ENCODE data around the gene SPAM1. TPM values are rescaled to one million over a fixed set of nuclear protein-coding genes. Genes with fewer than 3 reads are reported as not detected.
"Not testable (repeated sequence)": the region's sequence is repeated elsewhere in the genome, so short reads cannot be mapped to it uniquely, and the experiment has no call there.

SPAM1 gene
- total RNA-seq, 3 donors from 2014 or later = not detected

GRCh38 chr7:123998921-123999320 lies 73.9 kb downstream of the SPAM1 start:
- H3K4me1 ChIP-seq = no peaks in the 10 kb centered on the region
- intact Hi-C loops (cut with DNase I; ENCODE audit: low total_unique reads) = no loop called here
- TF ChIP-seq POLR2AphosphoS5 (IDR thresholded peaks at IDR 0.05) (no peak), CTCF (IDR thresholded peaks at IDR 0.05) (no peak), POLR2A (IDR thresholded peaks at IDR 0.05) (no peak)
- H3K4me3 ChIP-seq = no peak overlapping the region
- no peak overlapping the region for H3K27ac ChIP-seq
- H3K9me3 ChIP-seq = peaks cover 2 to 15% of the 10 kb centered on the region in 2 donors
- H3K36me3 ChIP-seq = no peaks in the 10 kb centered on the region
- no peak for DNase-seq (ENCODE audit: low spot score in 2 of 2)
- H3K27me3 ChIP-seq = no peaks in the 10 kb centered on the region

GRCh38 chr7:123999703-124000102 lies 74.7 kb downstream of the SPAM1 start:
- H3K27me3 ChIP-seq = no peaks in the 10 kb centered on the region
- TF ChIP-seq CTCF (IDR thresholded peaks at IDR 0.05) = no peak
- no peak for TF ChIP-seq POLR2AphosphoS5 (IDR thresholded peaks at IDR 0.05)
- no peak for TF ChIP-seq POLR2A (IDR thresholded peaks at IDR 0.05)
- no peak for DNase-seq (ENCODE audit: low spot score in 2 of 2)
- no peak overlapping the region for H3K4me3 ChIP-seq
- H3K4me1 ChIP-seq = no peaks in the 10 kb centered on the region
- H3K36me3 ChIP-seq = no peaks in the 10 kb centered on the region
- intact Hi-C loops (cut with DNase I; ENCODE audit: low total_unique reads) = no loop called here
- no peak overlapping the region for H3K27ac ChIP-seq
- peaks cover 6 to 15% of the 10 kb centered on the region in 2 donors for H3K9me3 ChIP-seq

DNA sequence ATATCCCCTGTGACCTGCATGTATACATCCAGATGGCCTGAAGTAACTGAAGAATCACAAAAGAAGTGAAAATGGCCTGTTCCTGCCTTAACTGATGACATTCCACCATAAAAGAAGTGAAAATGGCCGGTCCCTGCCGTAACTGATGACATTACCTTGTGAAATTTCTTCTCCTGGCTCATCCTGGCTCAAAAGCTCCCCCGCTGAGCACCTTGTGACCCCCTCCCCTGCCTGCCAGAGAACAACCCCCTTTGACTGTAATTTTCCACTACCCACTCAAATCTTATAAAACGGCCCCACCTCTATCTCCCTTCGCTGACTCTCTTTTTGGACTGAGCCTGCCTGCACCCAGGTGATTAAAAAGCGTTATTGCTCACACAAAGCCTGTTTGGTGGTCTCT lies 83.3 kb downstream of the SPAM1 start:
- intact Hi-C loops (cut with DNase I; ENCODE audit: low total_unique reads); H3K4me3 ChIP-seq; H3K27ac ChIP-seq; H3K27me3 ChIP-seq; H3K4me1 ChIP-seq; H3K9me3 ChIP-seq; H3K36me3 ChIP-seq; DNase-seq (ENCODE audit: low spot score in 2 of 2): not testable (repeated sequence)

DNA sequence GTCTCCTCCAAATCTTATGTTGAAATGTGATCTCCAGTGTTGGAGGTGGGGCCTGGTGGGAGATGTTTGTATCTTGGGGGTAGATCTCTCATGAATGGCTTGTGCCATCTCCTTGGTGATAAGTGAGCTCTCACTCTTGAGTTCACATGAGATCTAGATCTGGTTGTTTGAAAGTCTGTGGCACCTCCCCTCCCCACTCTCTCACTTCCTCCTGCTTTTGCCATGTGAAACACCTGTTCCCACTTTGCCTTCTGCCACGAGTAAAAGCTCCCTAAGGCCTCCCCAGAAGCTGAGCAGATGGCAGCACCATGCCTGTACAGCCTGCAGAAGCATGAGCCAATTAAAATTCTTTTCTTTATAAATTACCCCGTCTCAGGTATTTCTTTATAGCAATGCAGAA lies 84.3 kb downstream of the SPAM1 start:
- Histone ChIP-seq H3K36me3 (no peaks in the 10 kb centered on the region), H3K9me3 (peaks cover 0 to under 1% of the 10 kb centered on the region in 2 donors), H3K4me1 (no peaks in the 10 kb centered on the region), H3K27ac (no peak overlapping the region), H3K4me3 (no peak overlapping the region), H3K27me3 (no peaks in the 10 kb centered on the region)
- intact Hi-C loops (cut with DNase I; ENCODE audit: low total_unique reads) = no loop called here
- DNase-seq (ENCODE audit: low spot score in 2 of 2) = no peak
- TF ChIP-seq CTCF (IDR thresholded peaks at IDR 0.05) (no peak), POLR2AphosphoS5 (IDR thresholded peaks at IDR 0.05) (no peak), POLR2A (IDR thresholded peaks at IDR 0.05) (no peak)

Other genes with a start within 250 kb of the SPAM1 start
- gene WASL, start 176.2 kb upstream of the SPAM1 start, total RNA-seq = 10 to 100 TPM; 27.8 to 38.3 (median 37.8) TPM
- gene HYAL4, start 80.1 kb upstream of the SPAM1 start, total RNA-seq = under 1 TPM in 1 of 3 donors, not detected in 2; 0.15 TPM
- not detected for gene TMEM229A, start 107.8 kb downstream of the SPAM1 start, total RNA-seq